OCI-M2 (cell line): ENCODE data around the gene PLCG2.
"Not testable (repeated sequence)": the region's sequence is repeated elsewhere in the genome, so short reads cannot be mapped to it uniquely, and the experiment has no call there.

Source experiments
- DNase-seq: peaks from one replicate; lab custom pipeline; 2025; ENCODE audit not compliant: unreplicated experiment; lab: John Stamatoyannopoulos, UW

PLCG2 gene

GRCh38 chr16:81934711-81935110 lies 155.6 kb downstream of the PLCG2 start:
- DNase-seq, result not testable (repeated sequence)

GRCh38 chr16:81936209-81937000 lies 157.3 kb downstream of the PLCG2 start:
- DNase-seq, result no peak

DNA sequence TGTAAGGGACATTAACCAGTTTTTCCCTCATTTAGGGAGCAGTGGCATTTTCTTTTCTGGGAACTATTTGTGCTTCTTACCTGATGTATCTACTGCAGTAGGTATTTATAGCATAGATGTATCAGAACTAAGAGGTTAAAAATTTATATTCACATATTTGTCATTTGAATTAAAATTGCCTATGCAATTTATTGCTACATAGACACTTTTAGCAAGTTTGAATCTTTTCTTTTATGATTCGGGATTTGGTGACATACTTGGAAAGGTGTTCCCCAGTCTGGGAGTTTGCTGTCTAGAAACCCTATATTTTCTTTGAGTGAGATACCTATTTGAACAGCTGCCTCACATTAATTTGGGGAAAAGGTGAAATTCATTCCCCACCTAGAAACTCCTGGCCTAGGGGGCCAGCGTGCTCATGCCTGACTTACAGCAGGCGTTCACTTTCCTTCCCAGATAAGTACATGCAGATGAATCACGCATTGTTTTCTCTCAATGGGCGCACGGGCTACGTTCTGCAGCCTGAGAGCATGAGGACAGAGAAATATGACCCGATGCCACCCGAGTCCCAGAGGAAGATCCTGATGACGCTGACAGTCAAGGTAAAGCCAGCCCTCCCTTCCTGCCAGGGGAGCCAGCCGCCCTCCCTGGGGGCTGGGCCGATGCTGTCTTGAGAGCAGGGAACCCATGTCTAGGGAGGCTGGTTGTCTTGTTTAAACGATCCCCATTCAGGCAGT lies 158.4 kb downstream of the PLCG2 start:
- DNase-seq, result no peak

- no peak for DNase-seq
Observed at GRCh38 chr16:81938326-81939163, 159.5 kb downstream of the PLCG2 start.

DNA sequence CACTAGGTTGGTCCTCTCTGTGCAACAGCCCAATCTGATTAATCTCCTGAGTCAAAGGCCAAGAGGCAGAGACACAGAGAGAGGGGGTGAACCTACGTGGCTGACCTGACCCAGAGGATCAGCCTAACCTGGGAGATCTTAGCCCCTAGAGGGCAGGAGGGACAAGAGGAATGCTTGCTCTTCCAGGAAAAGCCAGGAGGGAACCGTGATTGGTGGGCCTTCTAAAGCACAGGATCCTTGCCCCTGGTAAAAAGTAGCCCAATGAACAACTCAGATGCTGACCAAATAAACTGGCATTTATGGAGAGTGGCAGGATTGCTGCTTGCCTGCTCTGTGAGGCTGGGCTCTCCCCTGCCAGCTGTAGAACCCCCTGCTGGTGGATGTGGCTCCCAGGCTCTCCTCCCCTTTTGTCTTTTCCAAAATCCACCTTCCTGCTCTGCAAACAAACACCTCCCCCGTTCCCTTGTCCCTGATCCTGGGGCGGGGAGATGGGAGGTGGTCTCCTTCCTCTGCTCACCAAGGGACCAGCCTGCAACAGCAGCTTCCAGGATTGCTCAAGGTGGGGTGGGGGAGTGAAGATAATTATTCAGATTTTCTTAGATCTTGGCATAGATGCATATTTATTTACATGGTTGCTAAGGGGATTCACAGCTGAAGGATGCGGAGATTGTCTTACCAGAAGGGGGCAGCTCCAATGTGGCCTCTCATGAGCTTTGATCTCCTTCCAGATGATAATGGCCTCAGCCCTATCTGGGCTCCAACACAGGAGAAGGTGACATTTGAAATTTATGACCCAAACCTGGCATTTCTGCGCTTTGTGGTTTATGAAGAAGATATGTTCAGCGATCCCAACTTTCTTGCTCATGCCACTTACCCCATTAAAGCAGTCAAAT lies 160.3 kb downstream of the PLCG2 start:
- no peak for DNase-seq

DNA sequence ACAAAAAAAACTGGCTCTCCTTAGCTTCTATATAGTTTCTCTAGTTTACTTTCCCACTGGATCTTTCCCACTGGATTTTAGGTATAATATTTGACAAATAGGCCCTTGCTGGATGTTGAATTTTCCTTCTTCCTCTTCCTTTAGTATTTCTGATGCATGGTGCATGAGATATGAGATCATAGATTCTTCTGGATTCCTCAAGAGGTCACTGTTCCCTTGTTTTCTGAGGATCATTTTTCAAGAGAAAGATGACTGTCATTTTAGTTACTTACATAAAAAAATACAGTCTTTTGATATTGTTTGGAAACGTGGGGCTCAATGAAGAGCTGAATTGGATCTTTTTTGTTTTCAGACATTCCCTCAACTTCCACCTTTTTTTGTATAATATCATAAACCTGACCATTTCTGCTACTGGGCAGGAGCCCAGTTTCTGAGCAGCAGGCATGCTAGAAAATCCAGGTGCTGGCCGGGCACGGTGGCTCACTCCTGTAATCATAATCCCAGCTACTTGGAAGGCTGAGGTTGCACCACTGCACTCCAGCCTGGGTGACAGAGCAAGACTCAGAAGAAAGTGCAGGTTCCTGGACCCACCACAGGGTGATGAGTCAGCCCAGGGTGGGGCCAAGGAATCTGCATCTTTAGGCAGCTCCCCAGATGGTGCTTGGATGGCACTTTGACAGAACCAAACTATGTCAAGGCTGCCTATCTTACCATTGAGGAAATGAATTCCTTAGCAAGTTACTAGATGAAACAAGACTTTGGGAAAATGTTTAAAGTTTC lies 161.9 kb downstream of the PLCG2 start:
- DNase-seq, result no peak

- no peak for DNase-seq
Observed at GRCh38 chr16:81942007-81942601, 163.0 kb downstream of the PLCG2 start.

DNA sequence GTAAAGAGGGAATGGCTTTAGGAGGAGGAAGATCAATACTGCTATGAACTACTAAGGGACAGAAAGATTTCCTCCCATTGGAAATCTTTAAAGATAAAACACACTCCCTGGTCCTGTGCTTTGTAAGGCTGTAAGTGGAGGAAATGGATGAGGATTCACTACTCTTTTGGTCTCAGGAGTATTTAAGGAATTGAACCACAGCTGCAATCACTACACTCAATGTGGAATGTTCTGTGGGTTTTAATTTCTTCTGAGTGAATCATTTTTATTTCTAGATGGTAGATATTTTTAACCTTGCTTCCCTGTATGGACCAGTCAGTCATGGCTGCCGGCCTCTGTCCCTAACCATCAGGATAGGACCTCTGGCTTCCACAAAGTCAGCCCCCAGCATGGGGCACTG lies 166.6 kb downstream of the PLCG2 start:
- no peak for DNase-seq

DNA sequence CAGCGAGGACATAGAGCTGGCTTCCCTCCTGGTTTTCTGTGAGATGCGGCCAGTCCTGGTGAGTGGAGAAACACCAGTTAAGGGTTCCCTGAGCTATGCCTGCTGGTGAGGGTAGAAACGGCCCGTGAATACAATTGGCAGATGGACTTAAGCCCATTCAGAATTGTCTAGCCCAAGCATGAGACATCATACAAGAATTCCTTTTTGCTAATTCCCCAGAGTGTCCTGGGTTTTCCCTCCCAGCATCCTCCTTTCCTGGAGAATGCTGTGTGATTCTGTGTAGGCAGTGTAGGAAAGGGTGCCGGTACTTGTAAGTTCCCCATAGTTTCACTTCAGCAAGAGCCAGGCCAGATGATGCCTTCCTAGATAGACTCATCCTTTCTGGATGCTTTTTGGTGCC lies 167.1 kb downstream of the PLCG2 start:
- DNase-seq, result no peak

DNA sequence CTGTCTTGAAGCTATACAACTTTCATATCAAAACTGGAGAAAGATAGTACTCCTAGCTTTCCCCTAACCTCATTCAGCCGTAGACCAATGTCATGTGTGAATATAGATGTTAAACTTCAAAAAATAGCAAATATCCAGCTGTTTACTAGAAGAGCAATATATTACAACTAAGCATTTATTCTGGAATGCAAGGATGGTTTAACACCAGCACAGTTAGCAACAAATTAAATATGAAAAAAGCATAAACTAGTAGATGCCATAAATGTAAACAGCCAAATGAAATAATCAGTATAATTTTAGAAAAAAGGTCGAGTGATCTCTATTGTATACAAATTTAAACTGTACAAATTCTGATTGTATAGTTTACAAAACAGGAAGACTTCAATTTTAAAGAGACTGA lies 172.5 kb downstream of the PLCG2 start:
- no peak for DNase-seq

GRCh38 chr16:81956213-81956948 lies 177.3 kb downstream of the PLCG2 start:
- no peak for DNase-seq

DNA sequence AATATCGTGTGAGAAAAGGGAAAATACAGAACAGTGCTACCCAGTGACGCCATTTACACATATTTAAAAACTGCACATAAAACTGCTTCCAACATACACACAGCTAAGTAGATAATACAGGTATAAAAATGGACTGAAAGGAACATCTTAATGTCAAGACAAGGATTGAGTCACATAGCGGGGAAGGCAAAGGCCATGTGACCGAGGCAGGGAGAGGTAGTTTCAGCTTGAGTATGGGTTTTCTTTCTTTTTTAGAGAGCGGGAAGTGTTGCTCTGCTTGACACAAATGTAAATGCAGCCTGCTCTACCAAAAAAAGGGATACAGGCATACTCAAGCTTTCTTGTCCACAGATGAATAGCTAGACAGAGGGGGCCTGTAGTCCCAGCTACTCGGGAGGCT lies 185.7 kb downstream of the PLCG2 start:
- no peak for DNase-seq

- DNase-seq, result no peak
Observed at GRCh38 chr16:81967358-81967757, 188.3 kb downstream of the PLCG2 start.

DNA sequence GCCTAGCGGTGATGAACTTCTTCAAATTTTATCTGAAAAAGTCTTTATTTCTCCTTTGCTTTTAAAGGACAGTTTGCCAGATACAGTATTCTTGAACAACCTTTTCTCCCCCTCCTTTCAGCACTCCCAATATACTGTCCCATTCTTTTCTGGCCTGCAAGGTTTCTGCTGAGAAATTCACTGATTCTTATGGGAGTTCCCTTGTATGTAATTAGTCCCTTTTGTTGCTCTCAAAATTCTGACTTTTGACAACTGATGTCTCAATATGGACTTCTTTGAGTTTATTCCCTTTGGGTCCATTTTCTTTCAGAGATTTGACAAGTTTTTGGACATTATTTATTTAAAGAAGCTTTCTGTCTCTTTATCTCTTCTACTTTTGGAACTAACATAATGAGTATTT lies 192.8 kb downstream of the PLCG2 start:
- no peak for DNase-seq

- DNase-seq, result no peak
Observed at GRCh38 chr16:81973737-81974136, 194.6 kb downstream of the PLCG2 start.

- no peak for DNase-seq
Observed at GRCh38 chr16:81975637-81976036, 196.5 kb downstream of the PLCG2 start.

DNA sequence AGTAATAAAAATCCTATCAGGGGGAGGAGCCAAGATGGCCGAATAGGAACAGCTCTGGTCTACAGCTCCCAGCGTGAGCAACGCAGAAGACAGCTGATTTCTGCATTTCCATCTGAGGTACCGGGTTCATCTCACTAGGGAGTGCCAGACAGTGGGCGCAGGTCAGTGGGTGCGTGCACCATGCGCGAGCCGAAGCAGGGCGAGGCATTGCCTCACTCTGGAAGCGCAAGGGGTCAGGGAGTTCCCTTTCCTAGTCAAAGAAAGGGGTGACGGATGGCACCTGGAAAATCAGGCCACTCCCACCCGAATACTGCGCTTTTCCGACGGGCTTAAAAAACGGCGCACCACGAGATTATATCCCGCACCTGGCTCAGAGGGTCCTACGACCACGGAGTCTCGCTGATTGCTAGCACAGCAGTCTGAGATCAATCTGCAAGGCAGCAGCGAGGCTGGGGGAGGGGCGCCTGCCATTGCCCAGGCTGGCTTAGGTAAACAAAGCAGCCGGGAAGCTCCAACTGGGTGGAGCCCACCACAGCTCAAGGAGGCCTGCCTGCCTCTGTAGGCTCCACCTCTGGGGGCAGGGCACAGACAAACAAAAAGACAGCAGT lies 198.3 kb downstream of the PLCG2 start:
- not testable (repeated sequence) for DNase-seq

DNA sequence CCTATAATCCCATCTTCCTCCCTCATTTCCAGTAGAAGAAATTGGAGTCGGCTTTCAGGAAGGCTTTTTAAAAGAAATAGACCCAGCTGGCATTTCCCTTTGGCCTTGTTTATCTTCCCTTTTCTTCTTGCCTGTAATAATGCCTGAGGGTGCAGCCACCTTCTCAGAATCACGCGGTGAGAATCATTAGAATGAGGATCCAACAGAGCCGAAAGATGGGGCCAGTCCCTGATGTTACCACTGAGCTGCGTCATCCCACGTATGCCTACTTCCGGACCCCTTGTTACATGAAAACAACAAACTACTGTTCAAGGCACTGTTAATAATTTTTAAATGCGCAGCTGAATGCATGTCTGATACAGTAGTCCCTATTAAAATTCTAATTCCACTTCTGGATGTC lies 208.0 kb downstream of the PLCG2 start:
- DNase-seq, result no peak
